ENCODE results near the gene ZSWIM6.

ZSWIM6 gene

GRCh38 chr5:61331407-61332357, at the start of gene ZSWIM6:
Gene ZSWIM6 (plus strand): TSS chr5:61332258. CDS start chr5:61332273, 15 bp downstream.
- peak within 1 kb of the TSS; percentile 90 to 93 for H3K4me3 ChIP-seq (replicated peaks in 1 of 2; ENCODE audit: low read depth in 2 of 2, low read length in 2 of 2)
- no peak for TF ChIP-seq CTCF (IDR thresholded peaks at IDR 0.05; ENCODE audit: low read depth, low read length)
- peak; percentile 100 for DNase-seq (ENCODE audit: low read depth in 2 of 2)

- no peak for DNase-seq (ENCODE audit: low read depth in 2 of 2)
- no peak for TF ChIP-seq CTCF (IDR thresholded peaks at IDR 0.05; ENCODE audit: low read depth, low read length)
- no peak overlapping the region for H3K4me3 ChIP-seq (replicated peaks in 1 of 2; ENCODE audit: low read depth in 2 of 2, low read length in 2 of 2)
Measured at GRCh38 chr5:61283471-61283870, 48.6 kb upstream of the ZSWIM6 start.

GRCh38 chr5:61285531-61285930, 46.5 kb upstream of the ZSWIM6 start:
- TF ChIP-seq CTCF (IDR thresholded peaks at IDR 0.05; ENCODE audit: low read depth, low read length): no peak
- H3K4me3 ChIP-seq (replicated peaks in 1 of 2; ENCODE audit: low read depth in 2 of 2, low read length in 2 of 2): no peak overlapping the region
- DNase-seq (ENCODE audit: low read depth in 2 of 2): no peak

GRCh38 chr5:61286446-61287132, 45.5 kb upstream of the ZSWIM6 start:
- TF ChIP-seq CTCF (IDR thresholded peaks at IDR 0.05; ENCODE audit: low read depth, low read length): no peak
- H3K4me3 ChIP-seq (replicated peaks in 1 of 2; ENCODE audit: low read depth in 2 of 2, low read length in 2 of 2): no peak overlapping the region
- peak in 1 of 2 donors; percentile 73 for DNase-seq (ENCODE audit: low read depth in 2 of 2)

- TF ChIP-seq CTCF (IDR thresholded peaks at IDR 0.05; ENCODE audit: low read depth, low read length): no peak
- DNase-seq (ENCODE audit: low read depth in 2 of 2): no peak
- no peak overlapping the region for H3K4me3 ChIP-seq (replicated peaks in 1 of 2; ENCODE audit: low read depth in 2 of 2, low read length in 2 of 2)
Measured at GRCh38 chr5:61287474-61287873, 44.6 kb upstream of the ZSWIM6 start.

GRCh38 chr5:61289241-61289640, 42.8 kb upstream of the ZSWIM6 start:
- peak in 1 of 2 donors; percentile 19 for DNase-seq (ENCODE audit: low read depth in 2 of 2)
- no peak overlapping the region for H3K4me3 ChIP-seq (replicated peaks in 1 of 2; ENCODE audit: low read depth in 2 of 2, low read length in 2 of 2)

More at GRCh38 chr5:61289241-61289640, 42.8 kb upstream of the ZSWIM6 start:
- no peak for TF ChIP-seq CTCF (IDR thresholded peaks at IDR 0.05; ENCODE audit: low read depth, low read length)
